GM10248 (cell line): ENCODE measurements around the gene GPX4.

Experiments
- CTCF ChIA-PET: fragments of 300-600 bp; sonication (Branson Sonifier 250); formaldehyde crosslinking; extraction: SDS; loops from one replicate; lab custom pipeline; 2021; ENCODE audit warnings: antibody characterized with exemption; lab: Yijun Ruan, JAX
- POLR2A ChIA-PET: fragments of 350-650 bp; sonication (Branson Sonifier 250); formaldehyde crosslinking; extraction: SDS; loops from one replicate; lab custom pipeline; 2020; ENCODE audit warnings: antibody characterized with exemption; lab: Yijun Ruan, JAX
- DNase-seq: peaks from one replicate; pipeline ENCODE4 v3.0.0; 2012; ENCODE audit errors: extremely low spot score
- CTCF ChIP-seq: IDR thresholded peaks from 2 replicates; pipeline ENCODE4 v1.5.1; 2012; ENCODE audit warnings: mild to moderate bottlenecking, low read depth; ENCODE audit errors: extremely low read depth, missing control alignments, control extremely low read depth

GPX4 gene

GRCh38 chr19:1105008-1105872 lies 1.4 kb downstream of the GPX4 start:
- POLR2A ChIA-PET = interaction anchor here (0.9 kb wide), 1 partner anchor 16 kb away, joined by 3 read pairs; no protein-coding TSS in a partner anchor
- TF ChIP-seq CTCF = no peak
- no peak for DNase-seq
- CTCF ChIA-PET = interaction anchor here (0.7 to 1.4 kb wide), 3 partner anchors 66 to 90 kb away, joined by 3 to 4 read pairs (median 3); no protein-coding TSS in a partner anchor

- TF ChIP-seq CTCF = no peak
- CTCF ChIA-PET = interaction anchor here (1.2 kb wide), 1 partner anchor 89 kb away, joined by 4 read pairs; no protein-coding TSS in a partner anchor
- no peak for DNase-seq
- POLR2A ChIA-PET = interaction anchor here (0.7 to 0.9 kb wide), 2 partner anchors 17 to 71 kb away, joined by 3 read pairs; no protein-coding TSS in a partner anchor
These were observed 2.4 kb downstream of the GPX4 start for GRCh38 chr19:1105873-1106840.

- TF ChIP-seq CTCF = peak; percentile 28
- ChIA-PET POLR2A (no interaction called here), CTCF (interaction anchor here (1.2 kb wide), 1 partner anchor 88 kb away, joined by 4 read pairs; no protein-coding TSS in a partner anchor)
- no peak for DNase-seq
These were observed 3.3 kb downstream of the GPX4 start for GRCh38 chr19:1106841-1107660.

GRCh38 chr19:1107661-1108261 lies 4.0 kb downstream of the GPX4 start:
- POLR2A ChIA-PET = no interaction called here
- no peak for TF ChIP-seq CTCF
- CTCF ChIA-PET = no interaction called here
- no peak for DNase-seq

- ChIA-PET CTCF (no interaction called here), POLR2A (no interaction called here)
- DNase-seq = no peak
- no peak for TF ChIP-seq CTCF
These were observed 4.7 kb downstream of the GPX4 start for GRCh38 chr19:1108291-1109031.
